22Rv1 (cell line): ENCODE data around the gene ZNF385D.

Experiments used
- ZFX ChIP-seq: fragments of 450-650 bp; IDR thresholded peaks from 2 replicates; pipeline ENCODE4 v1.6.1; 2017; ENCODE audit warnings: antibody characterized with exemption, borderline replicate concordance
- TF ChIP-seq, protein P1 (sequence below): fragments of 450-650 bp; IDR thresholded peaks from 2 replicates; pipeline ENCODE4 v1.5.1; 2017; ENCODE audit warnings: mild to moderate bottlenecking

DNA sequence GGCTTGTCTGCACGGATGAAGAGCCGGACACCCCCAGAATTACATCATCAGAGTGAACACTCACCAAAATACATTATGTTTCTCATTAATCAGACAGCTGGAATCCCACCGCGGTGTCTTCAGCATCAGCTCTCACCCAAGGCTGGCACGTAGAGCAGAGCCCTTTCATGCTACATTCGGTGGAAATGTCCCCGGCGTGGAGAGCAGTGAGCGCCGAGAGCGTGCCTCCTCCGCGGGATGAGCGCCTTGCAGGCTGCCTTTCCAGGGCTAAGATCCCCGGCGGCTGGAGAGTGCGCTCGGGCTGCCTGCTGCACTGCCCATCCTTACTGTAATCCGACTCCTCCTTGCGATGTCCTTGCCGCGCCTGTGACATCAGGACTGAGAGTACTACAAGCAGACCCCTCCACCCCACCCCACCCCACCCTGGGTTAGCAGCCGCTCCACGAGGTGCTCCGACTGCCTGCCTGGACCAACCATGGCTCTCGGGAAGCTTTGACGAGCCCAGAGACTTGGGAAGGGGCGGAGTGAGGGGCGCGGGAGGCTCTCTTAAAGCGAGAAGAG lies at the start of gene ZNF385D:
- TF ChIP-seq, protein P1, sequence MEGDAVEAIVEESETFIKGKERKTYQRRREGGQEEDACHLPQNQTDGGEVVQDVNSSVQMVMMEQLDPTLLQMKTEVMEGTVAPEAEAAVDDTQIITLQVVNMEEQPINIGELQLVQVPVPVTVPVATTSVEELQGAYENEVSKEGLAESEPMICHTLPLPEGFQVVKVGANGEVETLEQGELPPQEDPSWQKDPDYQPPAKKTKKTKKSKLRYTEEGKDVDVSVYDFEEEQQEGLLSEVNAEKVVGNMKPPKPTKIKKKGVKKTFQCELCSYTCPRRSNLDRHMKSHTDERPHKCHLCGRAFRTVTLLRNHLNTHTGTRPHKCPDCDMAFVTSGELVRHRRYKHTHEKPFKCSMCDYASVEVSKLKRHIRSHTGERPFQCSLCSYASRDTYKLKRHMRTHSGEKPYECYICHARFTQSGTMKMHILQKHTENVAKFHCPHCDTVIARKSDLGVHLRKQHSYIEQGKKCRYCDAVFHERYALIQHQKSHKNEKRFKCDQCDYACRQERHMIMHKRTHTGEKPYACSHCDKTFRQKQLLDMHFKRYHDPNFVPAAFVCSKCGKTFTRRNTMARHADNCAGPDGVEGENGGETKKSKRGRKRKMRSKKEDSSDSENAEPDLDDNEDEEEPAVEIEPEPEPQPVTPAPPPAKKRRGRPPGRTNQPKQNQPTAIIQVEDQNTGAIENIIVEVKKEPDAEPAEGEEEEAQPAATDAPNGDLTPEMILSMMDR, result no peak
- TF ChIP-seq ZFX, result no peak
